Measurements from ENCODE around the gene WDR26. TPM values are rescaled to one million over a fixed set of nuclear protein-coding genes. Genes with fewer than 3 reads are reported as not detected.

The WDR26 gene
- total RNA-seq, 4 donors from 2014 or later: 45.9 to 76.9 (median 65.7) TPM

GRCh38 chr1:224383218-224383617 is 51.4 kb downstream of the WDR26 start:
- TF ChIP-seq CTCF (IDR thresholded peaks at IDR 0.05) (no peak), POLR2A (IDR thresholded peaks at IDR 0.05) (no peak)
- H3K27ac ChIP-seq: no peak overlapping the region
- no peaks in the 10 kb centered on the region for H3K4me1 ChIP-seq
- no peaks in the 10 kb centered on the region for H3K9me3 ChIP-seq
- H3K27me3 ChIP-seq: no peaks in the 10 kb centered on the region
- no peak for DNase-seq
- intact Hi-C loops (cut with DNase I; ENCODE audit: low total_unique reads): no loop called here
- H3K36me3 ChIP-seq: no peaks in the 10 kb centered on the region
- no peak overlapping the region for H3K4me3 ChIP-seq

- Histone ChIP-seq H3K36me3 (no peaks in the 10 kb centered on the region), H3K27me3 (no peaks in the 10 kb centered on the region), H3K27ac (no peak overlapping the region), H3K4me3 (no peak overlapping the region), H3K9me3 (no peaks in the 10 kb centered on the region), H3K4me1 (no peaks in the 10 kb centered on the region)
- TF ChIP-seq CTCF (IDR thresholded peaks at IDR 0.05) (no peak), POLR2A (IDR thresholded peaks at IDR 0.05) (no peak)
- no peak for DNase-seq
- intact Hi-C loops (cut with DNase I; ENCODE audit: low total_unique reads): no loop called here
Measured at GRCh38 chr1:224381880-224382548, 52.6 kb downstream of the WDR26 start.

GRCh38 chr1:224380003-224380402 is 54.6 kb downstream of the WDR26 start:
- H3K36me3 ChIP-seq: no peaks in the 10 kb centered on the region
- TF ChIP-seq CTCF (IDR thresholded peaks at IDR 0.05): no peak
- no peak for TF ChIP-seq POLR2A (IDR thresholded peaks at IDR 0.05)
- intact Hi-C loops (cut with DNase I; ENCODE audit: low total_unique reads): no loop called here

GRCh38 chr1:224378855-224379631 is 55.6 kb downstream of the WDR26 start:
- no peak for DNase-seq
- TF ChIP-seq CTCF (IDR thresholded peaks at IDR 0.05) (no peak), POLR2A (IDR thresholded peaks at IDR 0.05) (no peak)
- H3K27ac ChIP-seq: no peak overlapping the region
- H3K4me1 ChIP-seq: no peaks in the 10 kb centered on the region
- no peaks in the 10 kb centered on the region for H3K27me3 ChIP-seq
- H3K36me3 ChIP-seq: no peaks in the 10 kb centered on the region
- intact Hi-C loops (cut with DNase I; ENCODE audit: low total_unique reads): no loop called here
- H3K4me3 ChIP-seq: no peak overlapping the region
- H3K9me3 ChIP-seq: no peaks in the 10 kb centered on the region

More at GRCh38 chr1:224380003-224380402, 54.6 kb downstream of the WDR26 start:
- no peak overlapping the region for H3K27ac ChIP-seq
- no peak for DNase-seq
- H3K27me3 ChIP-seq: no peaks in the 10 kb centered on the region
- no peak overlapping the region for H3K4me3 ChIP-seq
- no peaks in the 10 kb centered on the region for H3K4me1 ChIP-seq
- no peaks in the 10 kb centered on the region for H3K9me3 ChIP-seq

- Histone ChIP-seq H3K27ac (no peak overlapping the region), H3K4me3 (no peak overlapping the region), H3K36me3 (no peaks in the 10 kb centered on the region), H3K9me3 (no peaks in the 10 kb centered on the region), H3K4me1 (no peaks in the 10 kb centered on the region), H3K27me3 (no peaks in the 10 kb centered on the region)
- no peak for DNase-seq
- intact Hi-C loops (cut with DNase I; ENCODE audit: low total_unique reads): no loop called here
- TF ChIP-seq CTCF (IDR thresholded peaks at IDR 0.05) (no peak), POLR2A (IDR thresholded peaks at IDR 0.05) (no peak)
Measured at GRCh38 chr1:224377676-224378006, 57.0 kb downstream of the WDR26 start.
